Inflammatory macrophage treated with lipopolysaccharide for 4 hours (primary cell): ENCODE measurements around the gene DNAH7.

Experiments
- DNase-seq: peaks from one replicate; pipeline ENCODE4 v3.0.0-alpha.2; 2020

Gene DNAH7

DNA sequence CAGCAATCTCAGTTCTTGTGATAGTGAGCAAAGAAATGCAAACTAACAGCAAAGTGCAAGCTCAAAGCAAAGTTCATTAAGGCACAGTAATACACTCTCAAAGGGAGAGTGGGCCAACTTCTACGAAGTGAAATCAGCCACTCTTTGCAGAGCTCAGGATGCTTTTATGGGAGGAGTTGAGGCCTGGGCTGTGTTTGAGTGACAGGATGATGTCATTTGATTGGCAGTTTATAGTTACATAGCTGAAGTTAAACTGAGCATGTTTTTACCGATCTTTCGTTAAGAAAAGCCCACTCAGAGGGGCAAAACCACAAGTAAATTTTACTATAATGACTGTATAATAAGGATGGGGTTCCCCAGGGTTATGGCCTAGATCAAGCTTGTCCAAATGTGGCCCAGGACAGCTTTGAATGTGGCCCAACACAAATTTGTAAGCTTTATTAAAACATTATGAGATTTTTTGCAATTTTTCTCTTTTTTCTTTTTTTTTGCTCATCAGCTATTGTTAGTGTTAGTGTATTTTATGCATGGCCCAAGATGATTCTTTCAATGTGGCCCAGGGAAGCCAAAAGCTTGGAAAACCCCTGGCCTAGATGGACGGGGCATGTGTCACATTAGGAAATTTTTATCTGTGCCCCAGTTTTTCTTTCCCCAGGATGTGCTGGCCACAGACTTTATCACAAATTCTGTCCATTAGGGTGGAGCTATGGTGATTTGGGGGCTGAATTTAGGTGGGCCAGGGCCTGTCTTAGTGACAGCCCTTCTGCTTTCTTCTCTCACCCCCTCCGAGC is 8.3 kb upstream of the DNAH7 start:
- DNase-seq, result peak; percentile 13

DNA sequence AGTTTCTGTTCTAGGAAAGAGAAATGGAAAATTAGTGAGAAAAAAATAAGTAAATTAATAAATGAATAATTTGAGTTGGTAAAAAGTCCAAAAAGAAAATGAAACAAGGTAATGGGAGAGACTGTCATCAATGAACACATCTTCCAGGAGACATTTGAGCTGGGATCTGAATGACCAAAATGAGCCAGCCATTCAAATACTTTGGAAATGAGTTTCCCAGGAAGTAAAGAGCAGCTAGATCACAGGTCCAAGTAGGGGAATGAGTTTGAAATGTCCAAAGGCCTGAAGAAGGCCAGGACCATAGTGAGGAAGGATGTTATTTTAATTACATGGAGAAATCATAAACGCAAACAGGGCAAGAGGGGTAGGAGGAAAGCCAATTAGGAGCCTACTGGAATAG is 6.6 kb upstream of the DNAH7 start:
- DNase-seq, result no peak

DNA sequence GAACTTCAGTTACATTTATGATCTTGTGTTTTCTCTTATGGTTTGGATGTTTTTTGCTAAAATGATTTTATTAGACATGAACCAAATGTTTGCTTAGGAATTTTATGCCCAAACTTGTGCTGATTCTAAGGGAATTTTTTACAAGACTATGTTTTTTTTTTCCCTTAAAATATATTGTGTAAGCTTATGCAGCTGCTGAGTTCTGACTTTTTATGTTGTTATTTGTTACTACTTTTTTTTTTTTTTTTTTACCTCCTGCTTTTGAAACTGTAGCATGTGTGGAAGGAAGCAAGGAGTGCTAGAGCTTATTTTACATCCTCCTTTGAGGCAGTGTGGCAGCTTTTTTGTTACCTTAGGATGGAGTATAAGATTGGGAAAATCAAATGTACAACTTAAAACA is 6.0 kb upstream of the DNAH7 start:
- DNase-seq, result no peak

DNA sequence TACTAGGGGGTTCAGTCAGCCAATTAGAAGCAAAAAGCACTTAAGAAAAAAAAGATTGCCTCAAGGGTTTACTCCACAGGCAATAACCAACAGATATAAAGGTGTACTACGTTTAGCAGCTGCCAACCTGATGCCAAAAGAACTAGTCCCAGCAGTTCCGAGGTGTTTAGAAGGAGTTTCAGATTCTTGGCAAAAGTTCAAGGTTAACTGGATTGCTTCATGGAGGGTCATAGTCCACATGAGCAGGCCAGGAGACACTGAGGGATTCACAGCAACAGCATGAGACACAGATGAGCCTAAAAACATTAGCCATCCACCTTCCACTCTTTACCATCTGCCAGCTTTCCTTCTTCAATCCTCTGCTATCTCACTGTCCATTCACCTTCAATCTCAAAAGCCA is 4.9 kb upstream of the DNAH7 start:
- DNase-seq, result no peak

DNA sequence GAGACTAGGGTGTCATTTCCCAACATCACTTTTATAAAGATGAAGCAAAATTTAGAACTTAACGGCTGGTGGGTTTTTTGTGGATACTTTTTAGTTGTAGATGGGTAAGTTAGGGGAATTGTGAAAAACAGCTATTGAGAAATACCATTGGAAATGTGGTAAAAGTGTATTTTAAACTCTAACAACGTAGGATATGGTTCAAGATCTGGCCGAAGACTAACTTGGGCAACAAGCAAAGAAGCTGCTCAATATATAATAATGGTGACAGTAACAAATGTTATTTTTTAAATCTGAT is 1.6 kb downstream of the DNAH7 start:
- no peak for DNase-seq

DNA sequence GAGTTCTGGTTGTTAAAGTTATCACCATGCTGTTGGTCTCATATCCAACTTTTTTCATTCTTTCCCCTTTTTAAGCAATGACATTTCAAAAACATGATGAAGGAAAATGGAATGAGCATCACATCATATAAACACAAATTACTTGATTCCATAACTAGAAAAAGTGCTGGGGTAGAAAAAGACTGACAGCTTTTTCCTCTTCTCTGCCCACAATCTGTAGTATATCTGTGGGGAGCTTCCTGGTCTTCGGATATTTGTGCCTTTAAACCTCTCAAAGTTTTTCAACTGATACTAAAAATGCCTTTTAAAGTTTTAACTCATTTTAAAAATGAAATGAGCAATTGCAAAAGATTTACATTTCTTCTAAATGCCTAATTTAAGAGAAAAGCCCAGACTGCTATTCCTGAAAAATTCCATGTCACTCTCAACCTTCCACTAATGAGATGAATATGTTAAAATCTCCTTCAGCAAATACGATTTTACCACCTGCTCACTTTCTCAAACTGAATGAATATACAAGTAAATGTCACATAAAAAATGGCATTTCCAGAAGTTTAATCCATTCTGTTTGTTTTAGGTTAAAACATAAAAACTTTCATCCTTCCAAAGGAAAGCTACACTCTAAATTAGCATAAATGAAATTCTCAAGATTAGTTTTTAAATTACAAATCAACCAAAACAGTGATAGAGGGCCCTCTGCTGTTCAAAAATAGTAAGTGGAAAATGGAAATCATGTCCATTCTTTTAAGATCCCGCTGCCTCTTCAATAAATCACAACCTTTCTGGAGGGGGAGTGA is 2.1 kb downstream of the DNAH7 start:
- DNase-seq, result peak; percentile 55

DNA sequence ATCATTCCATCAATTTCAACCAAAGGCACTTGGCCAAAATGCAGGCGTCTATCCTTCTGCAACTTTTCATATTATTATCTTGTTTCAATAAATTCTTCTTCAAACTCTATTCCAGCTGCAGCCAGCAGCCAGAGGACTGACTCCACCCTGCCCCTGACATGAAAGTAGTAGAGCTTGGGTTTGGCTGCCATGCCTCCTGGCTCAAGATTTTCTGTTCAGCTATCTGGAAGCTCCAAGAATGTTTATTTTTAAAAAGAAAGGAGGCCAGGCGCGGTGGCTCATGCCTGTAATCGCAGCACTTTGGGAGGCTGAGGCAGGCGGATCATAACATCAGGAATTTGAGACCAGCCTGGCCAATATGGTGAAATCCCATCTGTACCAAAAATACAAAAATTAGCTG is 4.9 kb downstream of the DNAH7 start:
- DNase-seq, result no peak

DNA sequence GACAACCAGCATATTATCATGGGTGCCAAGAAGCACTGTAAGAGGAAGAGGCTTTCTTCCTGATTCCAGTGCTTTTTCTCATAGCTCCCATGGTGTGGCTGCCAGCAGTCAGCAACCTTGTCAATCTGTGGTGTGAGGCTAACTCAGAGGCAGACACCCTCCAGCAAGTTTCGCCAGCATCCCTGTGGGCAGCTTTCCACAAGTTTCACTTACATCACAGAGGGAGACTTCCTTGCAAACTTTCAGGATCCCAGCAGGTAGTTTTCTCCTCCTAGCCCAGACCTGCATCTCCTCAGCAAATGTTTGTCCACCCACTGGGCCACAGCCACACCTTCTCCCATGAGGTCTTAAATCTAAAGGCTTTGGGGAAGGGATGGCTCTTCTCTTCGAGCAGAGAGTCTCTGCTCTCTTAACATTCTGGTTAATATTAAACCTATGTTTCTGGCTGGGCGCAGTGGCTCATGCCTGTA is 9.1 kb downstream of the DNAH7 start:
- no peak for DNase-seq

DNA sequence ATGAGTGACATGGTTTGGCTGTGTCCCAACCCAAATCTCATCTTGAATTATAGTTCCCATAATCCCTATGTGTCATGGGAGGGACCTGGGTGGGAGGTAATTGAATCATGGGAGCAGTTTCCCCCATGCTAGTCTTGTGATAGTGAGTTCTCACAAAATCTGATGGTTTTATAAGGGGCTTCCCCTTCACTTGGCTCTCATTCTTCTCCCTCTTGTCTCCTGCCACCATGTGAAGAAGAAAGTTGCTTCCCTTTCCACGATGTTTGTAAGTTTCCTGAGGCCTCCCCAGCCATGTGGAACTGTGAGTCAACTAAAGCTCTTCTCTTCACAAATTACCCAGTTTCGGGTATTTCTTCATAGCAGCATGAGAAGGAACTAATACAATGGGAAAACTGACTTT is 14.0 kb downstream of the DNAH7 start:
- peak; percentile 89 for DNase-seq

DNA sequence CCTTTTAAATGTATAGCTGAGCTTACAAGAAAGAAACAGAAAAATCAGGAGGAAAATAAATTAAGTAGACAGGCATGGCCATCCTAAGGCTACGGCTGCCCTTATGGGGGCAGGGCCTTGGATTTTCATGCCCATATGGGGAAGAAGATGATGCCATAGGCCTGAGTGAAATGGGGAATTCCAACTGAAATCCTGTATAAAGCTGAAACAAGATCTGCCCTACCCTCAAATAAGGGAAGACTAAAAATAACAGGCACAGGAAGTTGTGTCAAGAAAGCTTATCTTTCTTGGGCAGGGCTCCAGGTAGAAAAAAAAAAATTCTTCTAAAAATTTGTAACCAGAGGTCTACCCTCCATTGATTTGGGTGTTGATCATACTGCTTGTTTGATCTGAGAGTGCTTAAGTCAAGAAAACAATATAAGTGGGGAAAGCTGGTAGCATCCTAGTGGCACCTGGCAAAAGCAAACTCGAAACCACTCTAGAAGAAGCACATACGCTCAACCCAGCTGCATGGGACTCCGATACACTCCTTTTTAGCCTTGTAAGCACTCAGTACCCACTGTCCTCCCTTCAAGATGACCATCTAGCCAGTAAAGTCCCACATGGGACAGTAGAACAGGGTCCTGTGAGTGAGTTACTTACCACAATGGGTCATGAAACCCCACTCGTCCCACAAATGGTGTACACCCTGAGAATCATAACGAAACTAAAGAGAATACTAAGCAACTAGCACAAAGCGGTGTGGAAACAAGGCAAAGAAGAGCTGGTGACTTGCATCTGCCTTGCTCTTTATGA is 22.3 kb downstream of the DNAH7 start:
- peak; percentile 74 for DNase-seq

DNA sequence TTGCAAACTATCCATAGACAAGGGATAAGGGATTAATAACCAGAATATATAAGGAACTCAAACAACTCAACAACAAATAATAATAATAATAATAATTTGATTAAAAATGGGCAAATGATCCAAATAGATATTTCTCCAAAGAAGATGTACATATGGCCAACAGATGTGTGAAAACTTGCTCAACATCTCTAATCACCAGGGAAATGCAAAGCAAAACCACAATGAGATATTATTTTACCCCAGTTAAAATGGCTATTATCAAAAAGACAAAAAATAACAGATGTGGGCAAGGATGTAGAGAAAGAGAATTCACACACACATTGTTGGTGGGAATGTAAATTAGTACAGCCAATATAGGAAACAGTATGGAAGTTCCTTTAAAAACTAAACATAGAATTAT is 26.9 kb downstream of the DNAH7 start:
- no peak for DNase-seq

DNA sequence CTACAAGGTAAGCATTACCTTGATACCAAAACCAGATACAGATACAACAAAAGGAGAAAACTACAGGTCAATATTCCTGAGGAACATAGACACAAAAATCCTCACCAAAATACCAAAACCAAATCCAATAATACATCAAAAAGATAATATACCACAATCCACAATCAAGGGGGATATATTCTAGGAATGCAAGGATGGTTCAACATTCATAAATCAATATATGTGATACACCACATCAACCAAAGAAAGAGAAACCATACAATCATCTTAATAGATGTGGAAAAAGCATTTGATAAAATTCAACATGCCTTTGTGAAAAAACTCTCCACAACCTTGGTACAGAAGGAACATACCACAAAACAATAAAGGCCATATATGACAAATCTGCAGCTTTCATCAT is 28.4 kb downstream of the DNAH7 start:
- no peak for DNase-seq

DNA sequence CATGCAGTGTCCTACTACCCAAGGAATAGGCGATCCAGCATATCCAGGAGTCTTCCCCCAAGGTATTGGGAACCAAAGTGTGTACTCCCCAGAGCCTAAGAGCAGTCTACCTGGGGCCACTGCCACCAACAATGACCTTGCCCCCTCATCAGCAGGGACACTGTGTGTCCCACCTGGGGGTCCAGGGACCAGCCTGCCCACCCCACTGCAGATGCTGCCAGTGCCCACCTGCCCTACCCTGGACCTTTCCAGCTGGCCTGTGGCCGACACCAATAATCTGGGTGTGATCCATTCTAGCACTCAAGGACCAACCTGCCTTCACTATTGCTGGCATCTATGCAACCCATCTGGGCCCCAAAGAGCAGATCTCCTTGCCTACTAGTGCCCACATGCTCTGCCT is 32.2 kb downstream of the DNAH7 start:
- no peak for DNase-seq

DNA sequence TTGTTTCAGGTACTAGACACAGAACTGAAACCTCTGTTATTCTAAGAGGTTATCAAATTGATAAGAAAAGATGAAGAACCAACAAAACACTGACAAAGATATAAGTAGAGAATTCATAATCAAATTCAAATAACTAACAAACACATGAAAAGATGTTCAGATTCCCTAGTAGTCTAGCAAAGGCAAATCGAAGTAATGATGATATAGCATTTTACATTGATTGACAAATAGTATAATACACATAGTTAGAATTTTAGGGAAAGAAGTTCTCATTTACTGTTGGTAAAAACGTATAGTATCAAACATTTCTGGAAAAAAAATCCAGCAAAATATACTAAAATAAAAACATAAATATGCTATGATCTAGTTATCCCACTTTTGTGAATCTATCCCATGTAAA is 50.6 kb downstream of the DNAH7 start:
- no peak for DNase-seq

DNA sequence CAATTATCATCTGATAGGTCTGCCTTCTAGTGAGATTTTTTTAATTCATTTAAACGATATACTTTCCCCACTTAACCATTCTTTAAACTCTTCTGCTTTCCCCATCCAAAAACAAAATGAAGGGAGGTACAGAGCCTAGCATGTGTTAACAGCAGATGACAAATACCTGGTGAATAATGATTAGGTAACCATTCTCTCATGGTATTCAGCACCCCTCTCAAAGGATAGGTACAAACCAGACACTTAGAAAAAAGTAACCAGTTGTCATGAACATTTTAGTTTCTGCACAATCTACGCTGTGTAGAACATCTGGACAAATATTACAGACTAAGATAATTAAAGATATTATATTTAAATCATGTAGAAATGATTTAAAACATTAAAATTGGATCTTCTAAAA is 56.3 kb downstream of the DNAH7 start:
- DNase-seq, result no peak

DNA sequence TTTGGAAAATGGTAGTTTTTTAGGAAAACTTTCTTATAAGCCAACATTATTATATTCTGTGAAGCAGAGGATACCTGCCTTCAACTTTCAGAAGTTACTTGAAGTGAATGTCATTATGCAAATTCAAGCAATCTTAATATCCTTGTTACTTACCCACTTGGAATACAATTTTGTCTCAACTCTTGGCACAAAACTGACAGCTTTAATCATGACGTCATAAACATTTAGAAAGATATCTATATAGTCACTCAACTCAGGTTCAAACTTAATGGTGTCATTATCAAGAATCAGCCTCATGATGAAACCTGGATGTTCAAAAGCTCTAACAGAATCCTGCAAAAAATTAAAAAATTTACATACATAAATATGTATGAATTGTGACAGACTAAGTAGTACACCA is 68.1 kb downstream of the DNAH7 start:
- DNase-seq, result no peak

DNA sequence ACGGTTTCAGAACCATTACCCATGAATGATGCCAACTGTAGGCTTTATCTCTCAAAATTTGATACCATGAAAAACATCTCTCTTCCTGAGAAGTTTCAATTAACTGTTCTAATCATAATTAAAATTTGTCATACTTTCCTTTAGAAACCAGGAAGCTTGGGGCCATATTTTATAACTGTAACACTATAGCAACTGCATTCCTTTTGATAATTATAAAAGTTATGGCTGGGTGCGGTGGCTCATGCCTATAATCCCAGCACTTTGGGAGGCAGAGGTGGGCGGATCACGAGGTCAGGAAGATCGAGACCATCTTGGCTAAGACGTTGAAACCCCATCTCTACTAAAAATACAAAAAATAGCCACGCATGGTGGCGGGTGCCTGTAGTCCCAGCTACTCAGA is 70.6 kb downstream of the DNAH7 start:
- DNase-seq, result no peak

DNA sequence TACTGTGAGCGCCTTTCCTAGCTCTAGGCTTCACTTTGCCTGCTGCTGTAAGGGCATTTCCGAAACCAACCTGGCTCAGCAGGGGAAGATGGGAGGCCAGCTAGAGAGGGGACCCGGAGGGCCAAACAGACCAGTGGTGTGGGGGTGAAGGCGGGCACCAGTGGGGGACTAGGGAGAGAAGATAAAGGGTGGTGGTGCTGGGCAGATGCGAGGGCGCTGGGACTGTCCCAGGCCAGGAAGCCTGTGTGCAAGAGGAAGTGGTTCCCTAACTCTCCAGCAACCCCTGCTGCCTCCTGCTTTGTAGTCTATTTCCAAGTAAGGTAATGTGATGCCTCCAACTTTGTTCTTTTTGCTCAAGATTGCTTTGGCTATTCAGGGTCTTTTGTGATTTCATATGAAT is 73.1 kb downstream of the DNAH7 start:
- DNase-seq, result no peak

DNA sequence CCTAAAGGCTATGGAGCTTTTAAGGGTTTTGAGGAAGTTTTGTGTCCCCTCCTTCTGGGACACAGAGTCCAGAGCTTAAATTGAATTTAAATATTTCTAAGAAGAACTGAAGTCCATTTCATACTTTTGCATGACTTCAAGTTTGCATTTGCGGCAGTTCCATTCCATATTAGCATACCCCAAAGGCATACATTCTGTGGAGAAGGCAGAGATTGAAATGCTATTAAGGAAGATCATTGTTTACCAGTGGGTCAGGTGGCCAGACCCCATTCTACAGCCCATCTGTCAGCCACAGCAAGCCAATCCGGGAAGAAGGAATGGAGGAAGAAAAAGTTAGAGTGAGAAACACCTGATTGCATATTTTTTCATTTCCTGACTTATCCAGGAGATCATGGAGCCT is 75.0 kb downstream of the DNAH7 start:
- no peak for DNase-seq

DNA sequence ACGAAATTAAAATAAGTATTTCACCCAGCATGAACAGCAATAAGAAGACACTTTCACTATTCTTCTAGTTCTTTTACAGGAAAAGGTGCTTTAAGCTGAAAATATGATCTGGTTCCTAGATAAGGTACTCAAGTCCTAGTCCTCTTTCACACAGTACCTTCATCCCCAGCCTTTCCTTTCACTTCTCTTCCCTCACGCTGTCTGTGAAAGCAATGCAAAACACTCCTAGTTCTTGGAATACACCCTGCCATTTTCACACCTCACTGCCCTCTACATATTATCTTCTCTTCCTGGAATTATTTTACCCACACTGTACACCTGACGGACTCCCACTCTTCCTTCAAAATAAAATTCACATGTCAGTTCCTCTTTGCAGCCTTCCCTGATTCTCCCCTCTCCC is 82.9 kb downstream of the DNAH7 start:
- no peak for DNase-seq

DNA sequence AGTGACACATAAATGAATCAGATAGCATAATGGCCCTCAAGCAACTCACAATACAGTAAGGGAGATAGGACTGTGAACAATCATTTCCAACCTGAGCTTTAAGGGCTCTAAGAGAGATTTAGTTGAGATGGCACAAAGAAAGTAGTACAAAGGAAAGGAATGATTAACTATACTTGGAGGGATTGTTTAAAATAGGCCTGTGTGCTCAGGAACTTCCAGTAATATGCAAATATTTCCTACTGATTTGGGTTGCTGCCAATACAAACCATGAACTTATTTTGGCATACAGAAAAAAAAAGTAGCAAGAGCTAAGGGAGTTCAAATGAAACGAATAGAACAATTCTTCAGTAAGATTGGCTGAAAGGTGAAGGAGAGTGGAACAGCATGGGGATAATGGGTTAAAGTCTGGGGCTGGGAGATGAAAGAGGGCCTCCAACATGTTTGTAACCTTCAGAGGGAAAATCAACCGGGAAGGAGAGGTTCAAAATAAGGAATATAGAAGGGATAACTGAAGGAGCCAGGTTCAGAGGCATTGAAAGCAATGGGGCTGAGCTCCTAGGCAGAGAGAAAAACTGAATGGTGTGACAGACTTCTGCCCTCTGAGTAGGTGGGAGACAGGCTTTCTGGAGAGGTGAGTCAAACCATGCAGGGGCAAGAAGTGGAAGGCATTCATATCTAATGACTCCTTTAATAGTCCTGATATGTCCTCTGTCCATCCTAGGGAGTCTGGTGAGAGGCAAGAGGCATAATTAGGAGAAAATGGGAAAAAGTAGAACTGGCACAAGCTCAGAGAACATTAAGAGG is 83.5 kb downstream of the DNAH7 start:
- DNase-seq, result no peak

DNA sequence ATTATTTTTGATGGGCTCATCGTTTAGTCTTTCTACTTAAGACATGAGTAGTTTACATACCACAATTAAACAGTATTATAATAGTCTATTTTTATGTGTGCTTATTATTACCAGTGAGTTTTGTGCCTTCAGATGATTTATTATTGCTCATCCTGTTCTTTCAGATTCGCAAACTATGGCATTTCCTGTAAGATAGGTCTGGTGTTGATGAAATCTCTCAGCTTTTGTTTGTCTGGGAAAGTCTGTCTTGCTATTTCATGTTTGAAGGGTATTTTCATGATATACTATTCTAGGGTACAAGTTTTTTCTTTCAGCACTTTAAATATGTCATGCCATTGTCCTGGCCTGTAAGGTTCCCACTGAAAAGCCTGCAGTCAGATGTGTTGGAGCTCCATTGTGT is 101.3 kb downstream of the DNAH7 start:
- DNase-seq, result no peak

DNA sequence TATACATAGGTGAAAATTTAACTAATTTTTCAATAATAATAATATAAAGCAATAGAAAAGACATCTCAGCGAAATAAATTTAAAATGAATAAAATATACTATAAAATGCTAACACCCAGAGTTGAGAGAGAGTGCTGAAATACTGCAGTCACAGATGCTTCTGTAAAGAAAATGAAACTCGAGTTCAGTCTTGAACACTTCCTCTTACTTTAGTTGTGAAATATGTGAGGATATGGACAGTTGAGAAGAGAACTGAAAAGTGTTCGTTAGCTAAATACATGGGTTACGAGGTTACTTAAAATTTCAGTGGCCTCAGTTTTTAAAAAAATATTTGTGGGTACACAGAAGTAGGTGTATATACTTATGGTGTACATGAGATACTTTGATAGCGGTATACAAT is 106.8 kb downstream of the DNAH7 start:
- peak; percentile 80 for DNase-seq
